ENCODE results near the gene C5orf46.
"Not testable (repeated sequence)": the region's sequence is repeated elsewhere in the genome, so short reads cannot be mapped to it uniquely, and the experiment has no call there.

The C5orf46 gene

GRCh38 chr5:147906326-147907095, at the start of gene C5orf46:
Gene C5orf46, minus strand, starts transcription at chr5:147906538. Its CDS starts 37 bp downstream, at chr5:147906501.
- DNase-seq (ENCODE audit: low spot score) = no peak

DNA sequence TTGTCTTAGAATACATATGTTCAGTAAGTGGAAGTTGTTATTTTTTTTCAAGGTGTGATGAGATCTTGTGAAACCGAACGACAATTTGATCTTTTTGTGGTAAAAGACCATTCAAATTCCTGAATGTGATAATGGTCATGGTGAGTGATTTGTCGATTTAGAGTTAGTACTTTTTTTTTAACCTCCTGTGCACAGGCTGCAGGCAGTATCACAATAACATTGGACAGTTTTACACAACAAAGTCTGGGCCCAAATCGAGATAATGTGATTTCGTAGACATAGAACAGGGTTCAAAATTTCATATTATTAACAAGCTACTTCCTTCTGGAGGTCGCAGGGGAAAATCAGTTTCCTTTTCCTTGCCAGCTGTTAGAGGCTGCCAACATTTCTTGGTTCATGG, 48.6 kb upstream of the C5orf46 start:
- DNase-seq (ENCODE audit: low spot score) = no peak

GRCh38 chr5:147949711-147950573, 43.6 kb upstream of the C5orf46 start:
- DNase-seq (ENCODE audit: low spot score) = peak; percentile 13

DNA sequence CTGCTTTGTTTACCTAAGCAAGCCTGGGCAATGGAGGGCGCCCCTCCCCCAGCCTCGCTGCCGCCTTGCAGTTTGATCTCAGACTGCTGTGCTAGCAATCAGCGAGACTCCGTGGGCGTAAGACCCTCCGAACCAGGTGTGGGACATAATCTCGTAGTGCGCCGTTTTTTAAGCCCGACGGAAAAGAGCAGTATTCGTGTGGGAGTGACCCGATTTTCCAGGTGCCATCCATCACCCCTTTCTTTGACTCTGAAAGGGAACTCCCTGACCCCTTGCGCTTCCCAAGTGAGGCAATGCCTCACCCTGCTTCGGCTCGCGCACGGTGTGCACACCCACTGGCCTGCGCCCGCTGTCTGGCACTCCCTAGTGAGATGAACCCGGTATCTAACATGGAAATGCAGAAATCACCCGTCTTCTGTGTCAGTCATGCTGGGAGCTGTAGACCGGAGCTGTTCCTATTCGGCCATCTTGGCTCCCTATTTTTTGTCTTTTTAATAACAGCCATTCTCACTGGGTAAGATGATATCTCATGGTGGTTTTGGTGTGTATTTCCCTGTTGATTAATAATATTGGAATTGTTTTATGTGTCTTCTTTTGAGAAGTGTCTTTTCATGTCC, 40.4 kb upstream of the C5orf46 start:
- not testable (repeated sequence) for DNase-seq (ENCODE audit: low spot score)

DNA sequence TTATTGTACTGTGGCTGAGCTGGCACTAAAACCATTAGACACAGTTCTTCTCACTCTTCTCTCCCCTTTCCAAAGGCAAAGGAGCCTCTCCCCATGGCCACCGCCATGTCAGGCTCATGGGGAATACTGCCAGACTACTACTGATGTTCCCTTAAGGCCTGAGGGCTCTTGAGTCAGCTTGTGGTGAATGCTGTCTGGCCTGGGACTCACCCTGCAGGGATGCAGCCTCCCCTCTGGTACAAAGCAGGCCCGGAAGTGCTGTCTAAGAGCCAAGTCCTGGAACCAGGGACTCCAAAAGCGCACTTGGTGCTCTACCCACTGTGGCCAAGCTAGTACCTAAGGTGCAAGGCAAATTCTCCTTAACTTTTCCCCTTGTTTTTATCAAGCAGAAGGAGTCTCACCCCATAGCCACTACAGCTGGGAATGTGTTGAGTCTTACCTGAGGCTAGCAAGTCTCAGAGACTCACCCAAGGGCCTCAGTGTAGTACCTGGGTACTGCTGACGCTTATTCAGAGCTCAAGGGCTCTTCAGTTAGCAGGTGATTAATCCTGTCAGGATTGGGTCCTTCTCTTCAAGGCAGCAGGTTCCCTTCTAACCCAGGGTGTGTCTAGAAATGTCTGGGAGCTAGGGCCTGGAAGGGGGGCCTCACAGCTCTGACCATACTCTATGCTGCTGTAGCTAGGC, 33.2 kb upstream of the C5orf46 start:
- no peak for DNase-seq (ENCODE audit: low spot score)

GRCh38 chr5:147935032-147935431, 28.7 kb upstream of the C5orf46 start:
- no peak for DNase-seq (ENCODE audit: low spot score)

- DNase-seq (ENCODE audit: low spot score) = no peak
These were observed 24.4 kb upstream of the C5orf46 start for GRCh38 chr5:147930769-147931168.

DNA sequence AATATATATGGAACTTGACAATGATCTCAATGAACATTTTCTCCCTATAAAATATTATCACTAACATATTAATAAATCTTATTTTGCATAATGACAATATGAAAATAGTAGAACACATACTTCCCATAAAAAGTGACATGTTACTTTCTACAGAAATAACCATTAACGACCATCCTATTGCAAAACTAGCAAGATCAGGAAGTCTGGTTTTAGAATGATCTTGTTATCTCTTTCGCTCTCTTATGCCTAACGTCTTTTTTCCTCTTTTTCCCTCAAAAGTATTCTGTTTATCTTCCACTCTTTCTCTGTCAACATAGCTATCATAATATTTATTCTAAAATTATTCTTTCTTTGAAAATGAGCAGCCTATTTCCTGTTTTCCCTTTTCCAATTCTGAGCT, 21.6 kb upstream of the C5orf46 start:
- DNase-seq (ENCODE audit: low spot score) = no peak

- DNase-seq (ENCODE audit: low spot score) = no peak
These were observed 18.7 kb upstream of the C5orf46 start for GRCh38 chr5:147925020-147925419.

- no peak for DNase-seq (ENCODE audit: low spot score)
These were observed 14.8 kb upstream of the C5orf46 start for GRCh38 chr5:147921136-147921535.

DNA sequence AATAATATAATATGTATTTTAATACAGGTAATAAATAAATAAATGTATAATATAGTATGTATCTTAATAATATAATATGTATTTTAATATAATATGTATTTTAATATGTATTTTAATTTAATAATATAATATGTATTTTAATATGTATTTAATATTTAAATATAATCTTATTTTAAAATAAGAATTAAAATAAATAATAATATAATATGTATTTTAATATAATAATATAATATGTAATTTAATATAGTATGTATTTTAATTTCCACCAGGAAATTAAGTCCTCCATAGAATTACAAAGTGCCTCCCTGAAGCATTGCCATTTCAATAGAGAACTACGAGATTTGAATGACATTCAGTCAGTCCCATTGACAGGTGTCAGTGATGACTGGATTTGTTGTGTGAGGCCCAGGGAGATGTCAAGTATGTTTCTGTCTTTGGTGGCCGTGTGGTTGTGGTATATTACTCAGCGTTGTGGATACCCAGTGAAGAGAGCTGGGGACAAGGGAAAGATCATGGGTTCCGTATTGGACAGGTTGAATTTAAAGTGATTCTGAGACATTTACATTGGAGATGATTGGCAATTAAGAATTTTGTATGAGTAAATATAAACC, 14.2 kb upstream of the C5orf46 start:
- DNase-seq (ENCODE audit: low spot score) = no peak

- no peak for DNase-seq (ENCODE audit: low spot score)
These were observed 12.6 kb upstream of the C5orf46 start for GRCh38 chr5:147918899-147919298.

DNA sequence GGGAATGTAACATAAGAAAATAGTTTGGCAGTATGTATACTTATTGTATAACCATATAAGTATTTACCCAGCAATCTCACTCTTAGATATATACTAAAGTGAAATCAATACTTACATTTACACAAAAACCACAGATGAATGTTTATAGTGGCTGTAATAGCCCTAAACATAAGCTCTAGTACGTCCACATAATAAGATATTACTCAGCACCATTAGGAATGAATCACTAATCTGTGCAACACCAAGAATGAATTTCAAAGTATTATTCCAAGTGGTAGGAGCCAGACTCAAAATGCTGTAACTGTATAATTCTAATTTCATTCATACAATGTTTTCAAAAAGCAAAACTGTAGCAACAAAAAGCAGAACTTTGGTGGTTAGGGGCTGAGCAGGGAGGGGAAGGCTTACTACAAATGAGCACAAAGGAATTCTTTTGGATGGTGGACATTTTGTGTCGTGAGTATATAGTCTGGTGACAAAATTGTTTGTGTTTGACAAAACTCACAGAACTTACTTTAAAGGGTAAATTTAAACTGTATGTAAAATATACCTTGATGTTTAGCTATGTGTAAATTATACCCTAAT, 11.9 kb upstream of the C5orf46 start:
- no peak for DNase-seq (ENCODE audit: low spot score)

GRCh38 chr5:147913786-147914185, 7.4 kb upstream of the C5orf46 start:
- no peak for DNase-seq (ENCODE audit: low spot score)

- no peak for DNase-seq (ENCODE audit: low spot score)
These were observed 5.7 kb upstream of the C5orf46 start for GRCh38 chr5:147912011-147912410.

DNA sequence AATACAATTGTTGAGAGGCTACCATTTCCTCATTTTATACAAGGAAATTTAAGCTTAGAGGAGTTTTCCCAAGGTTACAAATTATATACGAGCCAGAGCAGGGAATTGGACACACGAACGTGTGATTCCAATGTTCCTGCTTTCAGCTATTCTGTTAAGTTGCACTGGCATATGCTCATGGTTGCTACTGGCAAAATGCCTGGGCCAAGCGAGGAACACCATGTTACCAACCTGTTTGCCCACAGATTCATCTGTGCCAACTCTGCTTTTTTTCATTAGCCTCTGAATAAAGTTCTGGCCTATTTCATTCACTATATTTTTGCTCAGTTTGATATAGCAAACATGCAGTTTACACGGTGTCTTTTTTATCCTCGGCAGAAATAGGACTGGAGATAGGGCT, 5.1 kb upstream of the C5orf46 start:
- DNase-seq (ENCODE audit: low spot score) = no peak

- no peak for DNase-seq (ENCODE audit: low spot score)
These were observed 2.2 kb downstream of the C5orf46 start for GRCh38 chr5:147904110-147904509.

DNA sequence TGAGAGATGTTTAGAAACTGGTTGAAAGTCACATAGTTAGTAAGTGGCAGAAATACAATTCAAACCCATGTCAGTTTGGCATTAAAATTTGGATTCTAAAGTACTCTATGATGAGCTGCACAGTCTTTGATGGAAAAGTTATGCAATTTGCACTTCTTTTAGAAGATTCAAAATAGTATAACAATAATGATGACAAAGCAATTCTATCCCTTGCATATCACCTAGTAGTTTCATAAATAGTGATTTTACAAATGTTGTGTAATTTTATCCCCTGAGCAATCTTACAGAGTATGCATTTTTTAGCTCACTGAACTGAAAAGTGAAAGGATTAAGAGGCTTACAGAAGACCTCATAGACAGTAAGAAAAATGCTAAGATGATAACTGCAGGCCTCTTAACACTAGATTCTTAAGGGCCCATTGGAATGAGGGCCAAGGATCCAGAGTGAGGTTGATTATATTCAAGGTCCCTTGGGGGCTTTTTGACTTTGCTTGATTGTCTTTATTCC, 3.7 kb downstream of the C5orf46 start:
- DNase-seq (ENCODE audit: low spot score) = no peak

DNA sequence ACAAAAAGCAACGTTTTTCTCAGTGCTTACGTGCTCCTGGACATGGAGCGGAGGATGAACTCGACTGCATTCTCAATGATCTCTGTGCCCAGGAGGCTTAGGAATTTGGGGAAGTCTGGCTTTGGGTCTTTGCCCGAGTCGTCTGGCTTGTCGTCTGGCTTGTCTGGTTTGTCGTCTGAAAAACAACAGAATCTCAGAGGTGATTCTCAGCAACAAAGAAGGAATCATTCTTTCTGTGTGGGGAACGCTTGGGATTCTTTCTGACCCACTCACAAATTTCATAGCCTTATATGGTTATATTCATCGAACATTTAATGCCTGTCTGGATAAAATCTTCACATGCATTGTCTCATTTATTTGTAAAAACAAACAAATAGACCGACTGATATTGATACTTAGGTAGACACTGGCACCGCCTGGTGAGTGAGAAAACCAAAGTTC, 4.7 kb downstream of the C5orf46 start:
- DNase-seq (ENCODE audit: low spot score) = no peak

- no peak for DNase-seq (ENCODE audit: low spot score)
These were observed 7.4 kb downstream of the C5orf46 start for GRCh38 chr5:147898875-147899401.

DNA sequence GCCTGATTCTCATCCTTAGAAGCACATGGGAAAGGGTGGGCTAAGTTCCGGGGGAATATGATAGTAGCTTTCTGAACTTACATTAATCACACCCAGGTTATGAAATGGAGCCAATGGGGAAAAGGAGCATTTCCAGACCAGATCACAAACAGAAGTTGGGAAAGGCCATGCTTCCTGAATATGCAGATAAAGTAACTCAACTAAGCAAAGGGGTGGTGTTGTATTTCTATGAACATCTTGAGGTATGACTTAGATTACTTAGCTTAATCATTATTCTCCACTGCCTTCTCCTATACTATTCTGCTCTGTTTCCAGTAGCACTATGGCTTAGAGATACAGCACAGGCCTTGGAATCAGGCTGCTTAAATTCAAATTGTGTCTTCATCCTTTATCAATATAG, 10.5 kb downstream of the C5orf46 start:
- no peak for DNase-seq (ENCODE audit: low spot score)

Data from activated CD4-positive, alpha-beta T cell treated with anti-CD3 and anti-CD28 coated beads, Interleukin-2, Interleukin-4, amounts not matched to agents 100 ng/mL and 50 ng/mL, durations not matched to agents 16 hours and 8 hours (primary cell).